SU-DHL-6 (cell line): ENCODE results near the gene WDR33.

Experiments used
- H2AFZ ChIP-seq: fragments of 200-600 bp; sonication (generic); 2 replicates; pipeline ENCODE4 v1.6.1; 2014; ENCODE audit warnings: low read depth, mild to moderate bottlenecking, moderate library complexity, mixed read lengths, antibody characterized with exemption, low read length; ENCODE audit not compliant: severe bottlenecking
- H3F3A ChIP-seq: fragments of 200-600 bp; shearing (Covaris generic); 2 replicates; pipeline ENCODE4 v1.6.0; 2016; ENCODE audit warnings: antibody characterized with exemption, mild to moderate bottlenecking; ENCODE audit not compliant: insufficient read depth
- H3K27ac ChIP-seq: fragments of 200-600 bp; sonication (generic); 2 replicates; pipeline ENCODE4 v1.5.1; 2016; ENCODE audit warnings: low read depth, mild to moderate bottlenecking, low read length, moderate library complexity, mixed read lengths
- H3K27me3 ChIP-seq: fragments of 200-600 bp; sonication (generic), shearing (Covaris generic); 2 replicates; pipeline ENCODE4 v1.6.0; 2014; ENCODE audit warnings: mild to moderate bottlenecking, low read length
- H3K36me3 ChIP-seq: fragments of 200-600 bp; sonication (generic); 2 replicates; pipeline ENCODE4 v1.6.1; 2014; ENCODE audit warnings: mild to moderate bottlenecking, low read length, mixed read lengths
- H3K4me2 ChIP-seq: fragments of 300-600, 200-600 bp; shearing (Covaris generic), sonication (generic); 2 replicates; pipeline ENCODE4 v1.6.0; 2014; ENCODE audit warnings: low read length, low read depth, mild to moderate bottlenecking; ENCODE audit not compliant: poor library complexity, severe bottlenecking
- H3K4me3 ChIP-seq: fragments of 200-600 bp; sonication (generic); 2 replicates; pipeline ENCODE4 v1.5.1; 2014; ENCODE audit warnings: antibody characterized with exemption, low read length, mild to moderate bottlenecking, mixed read lengths; ENCODE audit not compliant: insufficient read depth, poor library complexity, severe bottlenecking
- H3K79me2 ChIP-seq: fragments of 200-600 bp; sonication (generic); 2 replicates; pipeline ENCODE4 v1.6.1; 2014; ENCODE audit warnings: mild to moderate bottlenecking, low read length, moderate library complexity; ENCODE audit not compliant: insufficient read depth
- H3K9ac ChIP-seq: fragments of 200-600 bp; sonication (generic); 2 replicates; pipeline ENCODE4 v1.7.0; 2014; ENCODE audit warnings: mild to moderate bottlenecking, low read length
- H3K9me2 ChIP-seq: fragments of 200-600 bp; sonication (generic); replicated peaks from 2 replicates; pipeline ENCODE4 v1.6.1; 2014; ENCODE audit warnings: low read length; ENCODE audit not compliant: insufficient read depth
- H3K9me3 ChIP-seq: fragments of 200-600 bp; sonication (generic); 2 replicates; pipeline ENCODE4 v1.6.1; 2014; ENCODE audit warnings: low read length, mixed read lengths; ENCODE audit not compliant: insufficient read depth
- H4K20me1 ChIP-seq: fragments of 200-600 bp; sonication (generic); 2 replicates; pipeline ENCODE4 v1.6.1; 2014; ENCODE audit warnings: low read depth, mild to moderate bottlenecking, antibody characterized with exemption, low read length, moderate library complexity, mixed read lengths
- CTCF ChIP-seq: fragments of 200-600 bp; sonication (generic); IDR thresholded peaks from one replicate; pipeline ENCODE4 v1.5.1; 2017; ENCODE audit warnings: antibody characterized with exemption, mild to moderate bottlenecking, low read length, moderate library complexity; ENCODE audit not compliant: insufficient read depth, poor library complexity, severe bottlenecking
- EZH2phosphoT487 ChIP-seq: fragments of 200-600 bp; sonication (generic), shearing (Covaris generic); conservative IDR thresholded peaks from 2 replicates; pipeline ENCODE4 v1.6.1; 2018; ENCODE audit warnings: mild to moderate bottlenecking, antibody characterized with exemption, low read length, moderate library complexity, mixed read lengths

WDR33 gene

GRCh38 chr2:127669056-127669455 lies 141.9 kb downstream of the WDR33 start:
- Histone ChIP-seq H3K27me3 (no peaks in the 10 kb centered on the region), H4K20me1 (no peaks in the 10 kb centered on the region), H2AFZ (no peak overlapping the region)

GRCh38 chr2:127665267-127665893 lies 145.6 kb downstream of the WDR33 start:
- Histone ChIP-seq H3K27ac (no peak overlapping the region), H3K9me3 (no peaks in the 10 kb centered on the region), H3K9me2 (no peaks in the 10 kb centered on the region), H2AFZ (no peak overlapping the region), H3K27me3 (no peaks in the 10 kb centered on the region), H3K9ac (no peak overlapping the region), H3K36me3 (no peaks in the 10 kb centered on the region), H3F3A (no peaks in the 10 kb centered on the region), H4K20me1 (no peaks in the 10 kb centered on the region), H3K4me2 (no peak overlapping the region), H3K79me2 (no peaks in the 10 kb centered on the region), H3K4me3 (no peak overlapping the region)
- TF ChIP-seq EZH2phosphoT487, result no peak
- TF ChIP-seq CTCF, result no peak

More at GRCh38 chr2:127669056-127669455, 141.9 kb downstream of the WDR33 start:
- H3K9me3 ChIP-seq, result no peaks in the 10 kb centered on the region
- H3K4me3 ChIP-seq, result no peak overlapping the region
- no peaks in the 10 kb centered on the region for H3K36me3 ChIP-seq
- H3K79me2 ChIP-seq, result no peaks in the 10 kb centered on the region
- H3K9ac ChIP-seq, result no peak overlapping the region
- no peak overlapping the region for H3K4me2 ChIP-seq
- no peaks in the 10 kb centered on the region for H3K9me2 ChIP-seq
- no peaks in the 10 kb centered on the region for H3F3A ChIP-seq
- no peak overlapping the region for H3K27ac ChIP-seq
- TF ChIP-seq EZH2phosphoT487 (no peak), CTCF (no peak)

GRCh38 chr2:127664895-127665225 lies 146.1 kb downstream of the WDR33 start:
- H3K4me3 ChIP-seq, result no peak overlapping the region
- H3K9me3 ChIP-seq, result no peaks in the 10 kb centered on the region
- TF ChIP-seq CTCF (no peak), EZH2phosphoT487 (no peak)
- H3K27ac ChIP-seq, result no peak overlapping the region
- H3F3A ChIP-seq, result no peaks in the 10 kb centered on the region
- no peaks in the 10 kb centered on the region for H3K79me2 ChIP-seq
- no peaks in the 10 kb centered on the region for H4K20me1 ChIP-seq
- H3K27me3 ChIP-seq, result no peaks in the 10 kb centered on the region
- no peak overlapping the region for H3K9ac ChIP-seq
- H3K36me3 ChIP-seq, result no peaks in the 10 kb centered on the region
- no peak overlapping the region for H3K4me2 ChIP-seq
- no peaks in the 10 kb centered on the region for H3K9me2 ChIP-seq
- no peak overlapping the region for H2AFZ ChIP-seq
